ENCODE data around the gene DBNL. TPM values are rescaled to one million over a fixed set of nuclear protein-coding genes. Genes with fewer than 3 reads are reported as not detected.

DBNL gene
- total RNA-seq, 3 donors from 2014 or later (not counting 1 experiment from before 2014, with no cell fraction given): 123 to 129 (median 129) TPM

GRCh38 chr7:44060091-44060947 lies 15.8 kb downstream of the DBNL start:
- H3K27ac Mint-ChIP-seq: no peak overlapping the region
- no peaks in the 10 kb centered on the region for H3K9me3 ChIP-seq (ENCODE audit: control insufficient read depth, insufficient read depth, low read length)
- no peaks in the 10 kb centered on the region for H3K27me3 ChIP-seq (ENCODE audit: control insufficient read depth, insufficient read depth, low read length)
- no peak for ATAC-seq
- peaks cover 38% of the 10 kb centered on the region for H3K4me1 ChIP-seq (ENCODE audit: control insufficient read depth, insufficient read depth, low read length)
- no peak overlapping the region for H3K4me3 Mint-ChIP-seq
- no peak for TF ChIP-seq CTCF (IDR thresholded peaks at IDR 0.05)
- H3K27ac ChIP-seq (ENCODE audit: low read length): no peak overlapping the region
- no peaks in the 10 kb centered on the region for H3K9me3 Mint-ChIP-seq
- DNase-seq: no peak
- H3K36me3 Mint-ChIP-seq: no peaks in the 10 kb centered on the region
- no peaks in the 10 kb centered on the region for H3K27me3 Mint-ChIP-seq (ENCODE audit: low read depth in 2 of 2)
- peaks cover 68% of the 10 kb centered on the region for H3K36me3 ChIP-seq (ENCODE audit: control insufficient read depth, insufficient read depth, low read length)
- peaks cover 7 to 8% of the 10 kb centered on the region in 2 donors for H3K4me1 Mint-ChIP-seq
- no peak overlapping the region for H3K4me3 ChIP-seq (ENCODE audit: low read length)
- 94% methylated on average over 21 of the region's 21 CpGs for WGBS (ENCODE audit: insufficient coverage)
- intact Hi-C loops (cut with micrococcal nuclease): no loop called here

GRCh38 chr7:44060948-44061644 lies 16.6 kb downstream of the DBNL start:
- no peaks in the 10 kb centered on the region for H3K27me3 Mint-ChIP-seq (ENCODE audit: low read depth in 2 of 2)
- Histone ChIP-seq H3K36me3 (ENCODE audit: control insufficient read depth, insufficient read depth, low read length) (peaks cover 66% of the 10 kb centered on the region), H3K4me3 (ENCODE audit: low read length) (no peak overlapping the region), H3K9me3 (ENCODE audit: control insufficient read depth, insufficient read depth, low read length) (no peaks in the 10 kb centered on the region), H3K27ac (ENCODE audit: low read length) (no peak overlapping the region), H3K27me3 (ENCODE audit: control insufficient read depth, insufficient read depth, low read length) (no peaks in the 10 kb centered on the region), H3K4me1 (ENCODE audit: control insufficient read depth, insufficient read depth, low read length) (peaks cover 46% of the 10 kb centered on the region)
- no peak for TF ChIP-seq CTCF (IDR thresholded peaks at IDR 0.05)
- intact Hi-C loops (cut with micrococcal nuclease): no loop called here
- H3K36me3 Mint-ChIP-seq: no peaks in the 10 kb centered on the region
- 94% methylated on average over 8 of the region's 8 CpGs for WGBS (ENCODE audit: insufficient coverage)
- DNase-seq (no peak), ATAC-seq (no peak)
- H3K4me3 Mint-ChIP-seq: no peak overlapping the region
- H3K4me1 Mint-ChIP-seq: peaks cover 8 to 12% of the 10 kb centered on the region in 2 donors
- H3K27ac Mint-ChIP-seq: peak overlapping the region in 1 of 2 donors; percentile 31
- H3K9me3 Mint-ChIP-seq: no peaks in the 10 kb centered on the region

- Mint-ChIP-seq H3K27me3 (ENCODE audit: low read depth in 2 of 2) (no peaks in the 10 kb centered on the region), H3K36me3 (no peaks in the 10 kb centered on the region), H3K4me3 (no peak overlapping the region), H3K27ac (peak overlapping the region in 1 of 2 donors; percentile 31), H3K9me3 (no peaks in the 10 kb centered on the region), H3K4me1 (peaks cover 8 to 14% of the 10 kb centered on the region in 2 donors)
- ATAC-seq (no peak), DNase-seq (no peak)
- intact Hi-C loops (cut with micrococcal nuclease): no loop called here
- WGBS (ENCODE audit: insufficient coverage): 95% methylated on average over 8 of the region's 8 CpGs
- H3K4me3 ChIP-seq (ENCODE audit: low read length): no peak overlapping the region
- H3K36me3 ChIP-seq (ENCODE audit: control insufficient read depth, insufficient read depth, low read length): peaks cover 60% of the 10 kb centered on the region
- peaks cover 52% of the 10 kb centered on the region for H3K4me1 ChIP-seq (ENCODE audit: control insufficient read depth, insufficient read depth, low read length)
- no peaks in the 10 kb centered on the region for H3K27me3 ChIP-seq (ENCODE audit: control insufficient read depth, insufficient read depth, low read length)
- H3K27ac ChIP-seq (ENCODE audit: low read length): no peak overlapping the region
- H3K9me3 ChIP-seq (ENCODE audit: control insufficient read depth, insufficient read depth, low read length): no peaks in the 10 kb centered on the region
- TF ChIP-seq CTCF (IDR thresholded peaks at IDR 0.05): no peak
These were observed 17.2 kb downstream of the DBNL start for GRCh38 chr7:44061645-44062179.

Measured in natural killer cell (primary cell).